HEK293T (cell line): Measurements from ENCODE around the gene FCSK.

Source experiments
- CTCF ChIA-PET: fragments of 350-600 bp; formaldehyde crosslinking; extraction: SDS; loops from one replicate; lab custom pipeline; 2021; ENCODE audit warnings: antibody characterized with exemption, inconsistent platforms; lab: Yijun Ruan, JAX
- POLR2A ChIA-PET: fragments of 350-600 bp; formaldehyde crosslinking; extraction: SDS; loops from one replicate; lab custom pipeline; 2020; ENCODE audit warnings: antibody characterized with exemption, inconsistent platforms; lab: Yijun Ruan, JAX
- DNase-seq: peaks from one replicate; pipeline ENCODE4 v3.0.0; 2012; ENCODE audit warnings: mixed read lengths; ENCODE audit errors: extremely low spot score
- ARNT ChIP-seq: fragments of 450-650 bp; IDR thresholded peaks from 2 replicates; pipeline ENCODE4 v1.6.1; 2017; ENCODE audit warnings: mild to moderate bottlenecking
- BHLHE40 ChIP-seq: fragments of 450-650 bp; IDR thresholded peaks from 2 replicates; pipeline ENCODE4 v1.6.1; 2016; ENCODE audit warnings: mild to moderate bottlenecking, moderate library complexity, borderline replicate concordance
- CTBP1 ChIP-seq: fragments of 450-650 bp; IDR thresholded peaks from 2 replicates; pipeline ENCODE4 v1.6.1; 2016; ENCODE audit warnings: borderline replicate concordance
- ELF4 ChIP-seq: fragments of 450-650 bp; IDR thresholded peaks from 2 replicates; pipeline ENCODE4 v1.6.1; 2017; ENCODE audit warnings: antibody characterized with exemption
- FOXA1 ChIP-seq: fragments of 450-650 bp; IDR thresholded peaks from 2 replicates; pipeline ENCODE4 v1.6.1; 2016; ENCODE audit warnings: mild to moderate bottlenecking
- FOXK2 ChIP-seq: fragments of 450-650 bp; IDR thresholded peaks from 2 replicates; pipeline ENCODE4 v1.6.1; 2016; ENCODE audit warnings: mild to moderate bottlenecking
- FOXM1 ChIP-seq: fragments of 450-650 bp; IDR thresholded peaks from 2 replicates; pipeline ENCODE4 v1.6.1; 2017; ENCODE audit warnings: mild to moderate bottlenecking, borderline replicate concordance
- HDGF ChIP-seq: fragments of 450-650 bp; IDR thresholded peaks from 2 replicates; pipeline ENCODE4 v1.6.1; 2017; ENCODE audit warnings: antibody characterized with exemption, borderline replicate concordance
- L3MBTL2 ChIP-seq: fragments of 450-650 bp; conservative IDR thresholded peaks from 2 replicates; pipeline ENCODE4 v1.6.1; 2016; ENCODE audit warnings: mild to moderate bottlenecking
- LEF1 ChIP-seq: fragments of 450-650 bp; IDR thresholded peaks from 2 replicates; pipeline ENCODE4 v1.6.1; 2017; ENCODE audit warnings: mild to moderate bottlenecking, borderline replicate concordance
- NFRKB ChIP-seq: fragments of 450-650 bp; IDR thresholded peaks from 2 replicates; pipeline ENCODE4 v1.6.1; 2016; ENCODE audit warnings: mild to moderate bottlenecking, moderate library complexity
- SP1 ChIP-seq: fragments of 450-650 bp; IDR thresholded peaks from 2 replicates; pipeline ENCODE4 v1.6.1; 2017
- SUZ12 ChIP-seq: fragments of 450-650 bp; IDR thresholded peaks from 2 replicates; pipeline ENCODE4 v1.6.1; 2016; ENCODE audit warnings: mild to moderate bottlenecking
- TARDBP ChIP-seq: fragments of 450-650 bp; IDR thresholded peaks from 2 replicates; pipeline ENCODE4 v1.6.1; 2016
- ZNF384 ChIP-seq: fragments of 450-650 bp; IDR thresholded peaks from 2 replicates; pipeline ENCODE4 v1.6.1; 2016
- TF ChIP-seq, protein P1 (sequence below): fragments of 450-650 bp; IDR thresholded peaks from 2 replicates; pipeline ENCODE4 v1.6.1; 2016

FCSK gene

DNA sequence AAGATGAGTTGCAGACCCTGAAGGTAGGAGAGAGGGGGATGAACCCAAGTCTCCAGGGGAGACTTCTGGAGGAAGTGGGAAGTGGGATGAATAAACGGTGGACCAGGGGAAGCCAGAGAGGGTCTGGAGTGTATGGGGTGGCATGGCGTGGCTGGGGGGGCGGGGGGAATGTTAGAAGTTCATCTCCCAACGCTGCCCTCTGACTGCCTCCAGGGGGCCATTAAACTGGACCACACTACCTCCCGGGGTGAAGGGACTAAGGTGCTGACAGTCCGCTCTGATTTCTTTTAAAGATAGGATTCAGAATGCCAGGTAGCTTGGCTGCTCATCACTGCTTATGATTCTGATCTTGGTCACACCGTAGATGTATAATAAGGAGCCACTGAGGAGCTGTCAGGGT lies 36.7 kb upstream of the FCSK start:
- DNase-seq = no peak
- ChIA-PET POLR2A (interaction anchor here (2.3 kb wide), 1 partner anchor 36 kb away, joined by 9 read pairs; the partner anchor contains the start of gene FCSK), CTCF (no interaction called here)
- no peak for TF ChIP-seq CTBP1
- no peak for TF ChIP-seq ARNT
- no peak for TF ChIP-seq FOXA1
- TF ChIP-seq, protein P1, sequence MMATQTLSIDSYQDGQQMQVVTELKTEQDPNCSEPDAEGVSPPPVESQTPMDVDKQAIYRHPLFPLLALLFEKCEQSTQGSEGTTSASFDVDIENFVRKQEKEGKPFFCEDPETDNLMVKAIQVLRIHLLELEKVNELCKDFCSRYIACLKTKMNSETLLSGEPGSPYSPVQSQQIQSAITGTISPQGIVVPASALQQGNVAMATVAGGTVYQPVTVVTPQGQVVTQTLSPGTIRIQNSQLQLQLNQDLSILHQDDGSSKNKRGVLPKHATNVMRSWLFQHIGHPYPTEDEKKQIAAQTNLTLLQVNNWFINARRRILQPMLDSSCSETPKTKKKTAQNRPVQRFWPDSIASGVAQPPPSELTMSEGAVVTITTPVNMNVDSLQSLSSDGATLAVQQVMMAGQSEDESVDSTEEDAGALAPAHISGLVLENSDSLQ = no peak
- TF ChIP-seq ELF4 = no peak
- TF ChIP-seq SUZ12 = no peak
- no peak for TF ChIP-seq BHLHE40
- TF ChIP-seq HDGF = no peak
- no peak for TF ChIP-seq L3MBTL2
- no peak for TF ChIP-seq TARDBP
- TF ChIP-seq NFRKB = no peak
- TF ChIP-seq SP1 = no peak
- TF ChIP-seq ZNF384 = no peak
- TF ChIP-seq FOXM1 = no peak
- TF ChIP-seq FOXK2 = no peak
- no peak for TF ChIP-seq LEF1

DNA sequence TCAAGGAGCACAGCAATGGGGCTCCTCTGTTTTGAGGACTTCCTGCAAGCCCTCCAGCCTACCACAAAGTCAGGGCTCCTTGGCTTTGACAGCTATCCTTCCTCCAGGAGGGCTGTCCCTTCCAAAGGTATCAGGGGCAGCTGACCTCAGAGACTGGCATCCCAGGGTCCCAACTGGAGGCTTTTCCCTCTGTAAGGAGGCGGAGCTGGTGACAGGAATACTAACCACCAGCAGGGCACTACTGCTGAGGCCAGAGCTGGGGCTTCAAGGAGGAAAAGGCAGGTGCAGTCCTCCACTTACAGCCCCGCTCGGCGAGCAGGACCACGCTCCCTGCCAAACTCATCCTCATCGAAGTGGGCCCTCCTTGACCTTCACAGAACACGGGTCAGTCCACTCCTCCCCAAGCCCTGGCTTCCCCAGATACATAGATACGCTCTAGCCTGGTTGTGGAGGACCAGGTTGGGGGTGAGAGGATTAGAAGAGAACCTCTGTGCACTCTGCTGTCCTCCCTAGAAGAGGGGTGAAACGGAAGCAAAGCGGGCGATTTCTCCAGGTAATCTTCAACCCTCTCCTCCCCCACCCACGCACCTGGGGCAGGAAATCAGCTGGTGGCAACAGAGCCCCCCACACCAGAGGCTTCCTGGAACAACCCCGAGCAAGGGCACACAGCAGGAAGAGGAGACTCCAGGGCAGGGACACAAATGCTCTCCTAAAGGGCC lies 36.0 kb upstream of the FCSK start:
- ChIA-PET POLR2A (interaction anchor here (2.3 kb wide), 1 partner anchor 35 kb away, joined by 9 read pairs; the partner anchor contains the start of gene FCSK), CTCF (no interaction called here)
- DNase-seq = no peak
- no peak for TF ChIP-seq CTBP1
- TF ChIP-seq ZNF384 = no peak
- TF ChIP-seq L3MBTL2 = no peak
- TF ChIP-seq SUZ12 = no peak
- no peak for TF ChIP-seq FOXK2
- no peak for TF ChIP-seq HDGF
- TF ChIP-seq LEF1 = no peak
- TF ChIP-seq FOXM1 = no peak
- TF ChIP-seq BHLHE40 = no peak
- TF ChIP-seq NFRKB = no peak
- TF ChIP-seq FOXA1 = no peak
- no peak for TF ChIP-seq SP1
- TF ChIP-seq ELF4 = no peak
- TF ChIP-seq TARDBP = no peak
- no peak for TF ChIP-seq ARNT
- TF ChIP-seq, protein P1 = no peak

DNA sequence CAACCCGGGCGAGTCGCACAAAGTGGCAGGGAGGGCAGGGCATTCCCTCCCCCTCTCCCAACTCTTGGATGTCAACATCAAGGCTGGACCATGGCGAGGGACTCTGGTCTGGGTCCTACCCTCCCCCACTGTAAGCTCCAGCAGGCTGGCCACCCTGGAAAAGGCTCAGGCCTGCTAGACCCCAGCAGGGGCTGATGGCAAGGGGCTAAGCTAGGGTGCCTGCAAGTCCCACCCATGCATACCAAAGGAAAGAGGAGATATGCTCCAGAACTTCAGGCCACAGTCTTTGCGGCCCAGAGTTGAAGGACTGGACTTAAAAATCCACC lies 35.4 kb upstream of the FCSK start:
- TF ChIP-seq NFRKB (no peak), ELF4 (no peak)
- ChIA-PET CTCF (no interaction called here), POLR2A (interaction anchor here (1.0 kb wide), 1 partner anchor 120 kb away, joined by 3 read pairs; no protein-coding TSS in a partner anchor)
- no peak for DNase-seq

DNA sequence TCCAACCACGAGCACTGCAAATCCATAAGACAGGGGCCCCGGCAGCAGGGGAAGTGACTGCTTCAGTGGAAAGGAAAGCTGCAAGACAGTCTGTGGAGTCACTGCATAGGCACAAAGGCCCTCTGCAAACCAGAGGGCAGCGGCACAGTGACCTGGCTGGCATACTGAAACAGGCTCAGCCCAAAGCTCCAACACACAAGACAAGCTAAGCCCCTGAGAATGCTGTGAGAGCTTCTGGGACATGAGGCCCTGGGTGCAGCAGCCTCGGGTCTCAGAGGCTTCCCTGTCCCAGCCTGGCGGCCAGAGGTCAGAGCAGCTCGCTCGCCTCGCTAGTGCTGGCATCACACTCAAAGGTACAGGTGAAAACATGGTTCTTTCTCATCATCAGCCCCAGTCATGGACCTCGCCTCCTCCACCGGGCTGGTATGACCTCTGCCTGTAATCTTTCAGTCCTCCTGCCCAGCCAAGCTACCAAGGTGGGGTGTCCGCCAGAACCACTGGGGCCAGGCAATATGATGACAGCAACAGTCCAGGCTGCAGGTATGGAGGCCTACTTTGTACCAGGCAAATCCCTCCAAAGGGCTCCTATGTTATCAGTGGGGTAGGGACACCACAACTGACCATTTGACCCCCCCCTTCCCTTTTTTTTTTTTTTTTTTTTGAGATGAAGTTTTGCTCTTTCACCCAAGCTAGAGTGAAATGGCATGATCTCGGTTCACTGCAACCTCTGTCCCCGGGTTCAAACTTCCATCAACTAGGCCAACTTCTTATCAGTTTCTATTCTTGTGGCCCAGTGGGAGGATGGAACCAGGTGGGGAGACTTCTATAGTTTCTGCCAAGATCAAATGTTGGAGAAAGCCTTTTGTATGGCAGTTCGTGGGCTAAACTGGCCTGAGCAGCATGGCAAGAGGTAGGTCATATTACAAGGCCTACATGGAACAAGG lies 34.7 kb upstream of the FCSK start:
- TF ChIP-seq ARNT (no peak), FOXM1 (no peak), LEF1 (no peak), NFRKB (no peak), CTBP1 (no peak), FOXA1 (no peak), BHLHE40 (no peak), TARDBP (no peak), ELF4 (no peak), HDGF (no peak), SUZ12 (no peak), SP1 (no peak), FOXK2 (no peak)
- TF ChIP-seq, protein P1 = no peak
- no peak for DNase-seq
- CTCF ChIA-PET = no interaction called here
- POLR2A ChIA-PET = interaction anchor here (1.0 to 1.3 kb wide), 2 partner anchors 13 to 119 kb away, joined by 3 to 4 read pairs; no protein-coding TSS in a partner anchor

DNA sequence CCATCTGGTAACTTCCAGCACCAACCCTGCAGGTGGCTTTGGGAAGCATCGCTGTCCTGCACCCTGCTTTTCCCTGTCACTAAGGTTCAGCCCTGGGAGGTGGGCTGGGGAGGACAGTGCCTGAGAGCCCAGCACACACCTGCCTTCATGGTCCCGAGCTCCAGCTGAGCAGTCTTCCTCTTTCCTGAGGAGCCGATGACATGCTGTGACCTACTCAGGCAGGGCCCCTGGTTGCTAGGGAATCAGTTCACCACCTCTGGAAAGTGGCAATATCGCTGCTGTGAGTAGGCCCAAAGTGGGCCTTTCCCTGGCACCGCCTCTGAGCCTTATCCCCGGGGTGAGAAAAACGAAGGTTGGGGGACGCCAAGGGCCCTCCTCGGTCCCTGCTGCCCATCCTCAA lies 33.4 kb upstream of the FCSK start:
- POLR2A ChIA-PET = interaction anchor here (1.3 kb wide), 1 partner anchor 12 kb away, joined by 4 read pairs; no protein-coding TSS in a partner anchor
- DNase-seq = no peak
- no peak for TF ChIP-seq ZNF384
- no peak for TF ChIP-seq FOXM1
- no peak for TF ChIP-seq FOXK2
- no peak for TF ChIP-seq FOXA1
- CTCF ChIA-PET = no interaction called here
